ENCODE results near the gene FICD.

FICD gene

DNA sequence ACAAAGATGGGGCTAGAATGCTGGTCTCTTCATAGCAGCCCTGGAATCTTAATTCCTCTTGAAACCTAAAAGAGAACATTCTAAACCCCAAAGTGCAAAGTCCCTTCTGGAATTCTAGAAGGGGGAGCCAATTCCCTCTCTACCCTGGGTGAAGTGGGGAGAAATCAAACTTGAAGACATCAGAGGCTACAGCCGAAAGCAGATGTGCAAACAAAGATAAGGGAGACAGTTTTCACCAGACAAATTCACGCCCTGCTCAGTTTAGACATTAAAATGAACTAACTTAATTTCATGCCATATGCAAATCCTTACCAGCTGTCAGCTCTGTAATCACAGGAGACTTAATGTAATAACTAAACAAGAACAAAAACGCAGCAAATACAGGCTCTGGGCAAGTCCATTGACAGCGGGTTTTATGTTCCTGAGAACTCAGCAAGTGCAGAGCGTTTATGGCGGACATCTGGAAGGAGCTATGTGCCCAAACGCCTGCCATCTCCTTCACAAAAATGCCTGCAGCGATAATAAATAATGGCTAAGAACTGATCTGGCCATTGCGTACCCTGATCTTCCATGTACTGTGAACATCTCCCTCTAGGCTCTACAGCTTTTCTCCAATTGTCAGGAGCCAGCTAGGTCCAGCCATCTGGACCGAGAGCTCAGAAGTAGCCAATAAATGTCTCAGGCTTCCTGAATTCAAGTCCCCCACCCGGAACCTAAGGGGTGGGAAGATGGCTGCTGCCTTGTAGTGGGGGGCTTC lies 19.1 kb upstream of the FICD start:
- POLR2A ChIA-PET, result no interaction called here
- DNase-seq (ENCODE audit: extremely low spot score), result no peak
- CTCF ChIA-PET, result interaction anchor here (0.6 to 2.0 kb wide), 5 partner anchors 12 to 730 kb away, joined by 3 to 6 read pairs (median 4); no protein-coding TSS in a partner anchor
- no peak for TF ChIP-seq FOXK2 (IDR thresholded peaks at IDR 0.05)
- no peak for TF ChIP-seq ZNF384 (IDR thresholded peaks at IDR 0.05)
- no peak for TF ChIP-seq SUZ12 (IDR thresholded peaks at IDR 0.05)
- TF ChIP-seq L3MBTL2 (conservative IDR thresholded peaks at IDR 0.05), result no peak
- no peak for TF ChIP-seq LEF1 (IDR thresholded peaks at IDR 0.05; ENCODE audit: borderline replicate concordance)
- no peak for TF ChIP-seq FOXA1 (IDR thresholded peaks at IDR 0.05)

DNA sequence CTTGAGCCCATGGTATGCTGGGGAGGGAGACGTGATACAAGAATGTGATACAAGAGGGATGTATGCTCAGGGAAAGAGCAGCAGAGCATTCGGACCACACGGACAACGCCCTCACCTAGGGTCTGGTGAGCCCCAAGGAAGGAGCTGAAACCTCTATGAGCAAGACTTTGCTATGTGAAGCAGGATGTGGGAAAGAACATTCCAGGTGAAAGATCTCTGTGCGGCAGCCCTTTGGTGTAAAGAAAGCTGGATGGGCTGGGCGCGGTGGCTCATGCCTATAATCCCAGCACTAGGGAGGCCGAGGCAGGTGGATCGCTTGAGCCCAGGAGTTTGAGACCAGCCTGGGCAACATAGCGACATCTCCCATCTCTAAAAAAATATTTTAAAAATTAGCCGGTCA lies 16.9 kb upstream of the FICD start:
- CTCF ChIA-PET, result interaction anchor here (1.1 kb wide), 1 partner anchor 505 kb away, joined by 3 read pairs; no protein-coding TSS in a partner anchor
- POLR2A ChIA-PET, result no interaction called here
- TF ChIP-seq BHLHE40 (IDR thresholded peaks at IDR 0.05; ENCODE audit: borderline replicate concordance), result no peak
- DNase-seq (ENCODE audit: extremely low spot score), result no peak

DNA sequence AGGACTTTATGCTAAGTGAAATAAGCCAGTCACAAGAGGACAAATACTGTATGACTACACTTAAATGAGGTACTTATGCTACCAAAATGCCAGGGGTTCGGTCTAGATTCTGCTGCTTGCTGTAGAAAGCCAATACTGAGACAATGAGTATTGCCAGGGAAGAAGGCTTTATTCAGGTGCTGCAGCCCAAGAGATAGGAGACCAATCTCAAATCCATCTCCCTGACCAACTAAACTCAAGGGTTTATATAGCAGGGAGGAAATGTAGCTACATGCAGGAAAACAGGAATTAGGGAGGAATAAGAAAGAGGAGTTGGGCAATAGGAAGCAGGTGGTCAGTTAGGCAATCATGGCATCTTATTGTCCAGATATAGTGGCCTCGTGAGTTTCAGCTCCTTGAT lies 12.2 kb upstream of the FICD start:
- CTCF ChIA-PET, result interaction anchor here (0.7 kb wide), 1 partner anchor 841 kb away, joined by 5 read pairs; no protein-coding TSS in a partner anchor
- DNase-seq (ENCODE audit: extremely low spot score), result no peak
- POLR2A ChIA-PET, result no interaction called here
- TF ChIP-seq FOXK2 (IDR thresholded peaks at IDR 0.05), result no peak
- no peak for TF ChIP-seq NFRKB (IDR thresholded peaks at IDR 0.05)
- no peak for TF ChIP-seq LEF1 (IDR thresholded peaks at IDR 0.05; ENCODE audit: borderline replicate concordance)
- TF ChIP-seq HDGF (IDR thresholded peaks at IDR 0.05; ENCODE audit: borderline replicate concordance), result no peak
- no peak for TF ChIP-seq FOXM1 (IDR thresholded peaks at IDR 0.05; ENCODE audit: borderline replicate concordance)
- no peak for TF ChIP-seq L3MBTL2 (conservative IDR thresholded peaks at IDR 0.05)

DNA sequence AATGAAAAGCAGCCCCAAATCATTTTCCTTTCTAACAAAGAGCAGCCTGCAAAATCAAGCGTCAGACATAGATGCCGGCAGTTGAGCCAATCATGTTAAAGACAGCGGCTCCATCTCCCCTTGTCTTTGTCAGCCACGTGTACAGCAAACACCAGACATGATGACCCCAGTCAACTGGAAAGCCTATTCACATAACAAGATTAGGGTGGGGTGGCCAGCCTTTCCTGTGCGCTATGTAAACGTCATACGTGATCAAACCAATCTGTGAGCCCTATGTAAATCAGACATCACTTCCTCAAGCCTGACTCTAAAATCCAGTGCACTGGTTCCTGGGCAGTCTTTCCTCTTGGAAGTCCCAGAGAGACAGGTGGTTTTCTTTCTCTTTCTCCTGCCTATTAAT lies 9.9 kb upstream of the FICD start:
- DNase-seq (ENCODE audit: extremely low spot score), result no peak
- ChIA-PET CTCF (interaction anchor here (0.7 kb wide), 1 partner anchor 529 kb away, joined by 4 read pairs; no protein-coding TSS in a partner anchor), POLR2A (no interaction called here)
- TF ChIP-seq ELF4 (IDR thresholded peaks at IDR 0.05) (no peak), HDGF (IDR thresholded peaks at IDR 0.05; ENCODE audit: borderline replicate concordance) (no peak), FOXA1 (IDR thresholded peaks at IDR 0.05) (no peak)

DNA sequence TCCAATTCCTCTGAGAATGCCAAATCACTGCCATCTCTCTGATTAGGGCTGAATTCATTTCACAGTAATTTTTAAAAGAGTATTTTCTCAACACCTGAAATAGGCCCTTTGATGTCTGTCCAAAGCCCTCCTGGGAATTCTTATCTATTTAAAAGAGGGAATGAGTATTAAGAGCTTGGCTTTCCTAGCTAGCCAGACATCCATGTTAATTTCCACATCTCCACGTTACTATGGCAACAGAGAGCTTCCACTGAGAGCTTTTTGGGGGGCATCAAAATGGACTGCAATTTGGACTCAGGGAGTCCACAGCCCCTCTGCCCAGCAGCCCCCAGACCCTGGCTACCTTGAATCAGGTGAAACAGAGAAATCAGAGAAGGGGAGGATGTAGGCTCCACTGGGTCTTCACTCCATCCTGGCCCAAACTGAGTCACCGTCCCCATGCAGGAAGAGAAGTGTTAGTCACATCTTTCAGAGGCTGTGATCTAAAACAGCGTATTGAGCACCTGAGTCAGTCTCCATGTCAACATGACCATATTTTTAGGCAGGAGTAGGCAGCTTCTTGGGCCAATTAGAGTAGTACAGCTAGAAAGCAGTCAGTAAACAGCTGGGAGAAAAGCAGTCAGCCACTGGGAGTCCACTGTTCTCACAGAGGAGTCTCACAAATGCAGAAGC lies 7.0 kb upstream of the FICD start:
- POLR2A ChIA-PET, result interaction anchor here (1.1 kb wide), 1 partner anchor 295 kb away, joined by 3 read pairs; no protein-coding TSS in a partner anchor

DNA sequence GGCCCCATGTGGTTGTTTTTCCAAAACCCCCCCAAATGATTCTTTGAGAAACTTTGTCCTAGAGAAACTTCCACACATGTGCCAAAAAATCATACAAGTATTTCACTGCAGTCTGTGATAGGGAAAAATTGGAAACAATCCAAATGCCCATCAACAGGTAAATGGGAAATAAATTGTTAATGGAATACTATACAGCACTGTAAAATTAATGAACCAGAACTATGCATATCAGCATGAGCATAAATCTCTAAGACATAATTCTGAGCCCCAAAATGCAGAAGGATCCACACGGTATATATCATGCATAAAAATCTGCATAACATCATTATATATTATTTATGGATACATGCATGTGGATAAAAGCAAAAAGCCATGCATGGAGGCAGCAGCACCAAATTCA lies 5.3 kb upstream of the FICD start:
- no peak for DNase-seq (ENCODE audit: extremely low spot score)
- TF ChIP-seq BHLHE40 (IDR thresholded peaks at IDR 0.05; ENCODE audit: borderline replicate concordance) (no peak), LEF1 (IDR thresholded peaks at IDR 0.05; ENCODE audit: borderline replicate concordance) (no peak), SP1 (IDR thresholded peaks at IDR 0.05) (no peak)
- ChIA-PET POLR2A (no interaction called here), CTCF (no interaction called here)

More for the DNA sequence above, 7.0 kb upstream of the FICD start:
- DNase-seq (ENCODE audit: extremely low spot score), result no peak
- TF ChIP-seq SP1 (IDR thresholded peaks at IDR 0.05) (no peak), FOXM1 (IDR thresholded peaks at IDR 0.05; ENCODE audit: borderline replicate concordance) (no peak), CTBP1 (IDR thresholded peaks at IDR 0.05; ENCODE audit: borderline replicate concordance) (no peak), SUZ12 (IDR thresholded peaks at IDR 0.05) (no peak), FOXK2 (IDR thresholded peaks at IDR 0.05) (no peak), ELF4 (IDR thresholded peaks at IDR 0.05) (no peak), TARDBP (IDR thresholded peaks at IDR 0.05) (no peak), LEF1 (IDR thresholded peaks at IDR 0.05; ENCODE audit: borderline replicate concordance) (no peak), HDGF (IDR thresholded peaks at IDR 0.05; ENCODE audit: borderline replicate concordance) (no peak), L3MBTL2 (conservative IDR thresholded peaks at IDR 0.05) (no peak), NFRKB (IDR thresholded peaks at IDR 0.05) (no peak), FOXA1 (IDR thresholded peaks at IDR 0.05) (no peak), ZNF384 (IDR thresholded peaks at IDR 0.05) (no peak), BHLHE40 (IDR thresholded peaks at IDR 0.05; ENCODE audit: borderline replicate concordance) (no peak), ARNT (IDR thresholded peaks at IDR 0.05) (no peak)
- TF ChIP-seq, protein P1, sequence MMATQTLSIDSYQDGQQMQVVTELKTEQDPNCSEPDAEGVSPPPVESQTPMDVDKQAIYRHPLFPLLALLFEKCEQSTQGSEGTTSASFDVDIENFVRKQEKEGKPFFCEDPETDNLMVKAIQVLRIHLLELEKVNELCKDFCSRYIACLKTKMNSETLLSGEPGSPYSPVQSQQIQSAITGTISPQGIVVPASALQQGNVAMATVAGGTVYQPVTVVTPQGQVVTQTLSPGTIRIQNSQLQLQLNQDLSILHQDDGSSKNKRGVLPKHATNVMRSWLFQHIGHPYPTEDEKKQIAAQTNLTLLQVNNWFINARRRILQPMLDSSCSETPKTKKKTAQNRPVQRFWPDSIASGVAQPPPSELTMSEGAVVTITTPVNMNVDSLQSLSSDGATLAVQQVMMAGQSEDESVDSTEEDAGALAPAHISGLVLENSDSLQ (IDR thresholded peaks at IDR 0.05), result no peak
- CTCF ChIA-PET, result interaction anchor here (0.6 to 1.0 kb wide), 2 partner anchors 9 to 121 kb away, joined by 3 read pairs; no protein-coding TSS in a partner anchor

DNA sequence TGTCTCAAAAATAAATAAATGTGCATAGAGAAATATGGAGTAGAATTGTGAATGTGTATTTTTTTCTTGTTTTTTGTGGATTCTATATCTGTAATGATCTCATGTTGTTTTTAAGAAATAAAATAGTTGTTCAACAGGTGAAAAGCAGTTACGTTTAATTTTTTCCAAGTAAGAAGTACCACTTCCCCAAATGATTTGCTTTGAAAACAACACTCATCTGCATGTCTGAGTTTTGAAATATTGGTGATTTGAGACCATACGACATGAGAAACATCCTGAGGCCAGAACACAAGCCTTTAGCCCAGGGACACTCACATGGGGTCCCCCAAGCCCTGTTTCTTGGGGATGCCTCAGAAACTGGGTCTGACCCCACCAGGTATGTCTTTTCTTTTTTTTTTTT lies 4.2 kb upstream of the FICD start:
- DNase-seq (ENCODE audit: extremely low spot score), result no peak
- CTCF ChIA-PET, result no interaction called here
- POLR2A ChIA-PET, result no interaction called here

More for the DNA sequence above, 4.2 kb upstream of the FICD start:
- TF ChIP-seq TARDBP (IDR thresholded peaks at IDR 0.05), result no peak
- no peak for TF ChIP-seq FOXK2 (IDR thresholded peaks at IDR 0.05)
- TF ChIP-seq FOXM1 (IDR thresholded peaks at IDR 0.05; ENCODE audit: borderline replicate concordance), result no peak
- TF ChIP-seq, protein P1 (IDR thresholded peaks at IDR 0.05), result no peak
- no peak for TF ChIP-seq LEF1 (IDR thresholded peaks at IDR 0.05; ENCODE audit: borderline replicate concordance)
- TF ChIP-seq SP1 (IDR thresholded peaks at IDR 0.05), result no peak
- no peak for TF ChIP-seq ZNF384 (IDR thresholded peaks at IDR 0.05)
- TF ChIP-seq ARNT (IDR thresholded peaks at IDR 0.05), result no peak
- TF ChIP-seq CTBP1 (IDR thresholded peaks at IDR 0.05; ENCODE audit: borderline replicate concordance), result no peak
- no peak for TF ChIP-seq SUZ12 (IDR thresholded peaks at IDR 0.05)
- no peak for TF ChIP-seq BHLHE40 (IDR thresholded peaks at IDR 0.05; ENCODE audit: borderline replicate concordance)
- no peak for TF ChIP-seq L3MBTL2 (conservative IDR thresholded peaks at IDR 0.05)
- no peak for TF ChIP-seq NFRKB (IDR thresholded peaks at IDR 0.05)
